Fibroblast of the aortic adventitia (primary cell): ENCODE data around the gene RABGAP1L. TPM values are rescaled to one million over a fixed set of nuclear protein-coding genes. Genes with fewer than 3 reads are reported as not detected.

ENCODE experiments used
- DNase-seq: peaks from one replicate; pipeline ENCODE4 v3.0.0-alpha.2; 2010; ENCODE audit warnings: low read depth
- H3K4me3 ChIP-seq: 2 replicates; pipeline ENCODE4 v1.5.1; 2011; ENCODE audit warnings: low read depth, mild to moderate bottlenecking, control low read depth, low read length, moderate library complexity
- total RNA-seq: library from RNA; depleted of rRNA; stranded (reverse); fragments of >200 nt; gene quantifications from 2 replicates; pipeline ENCODE4 v1.2.3, GENCODE V29; 2012; ENCODE audit warnings: low replicate concordance
- TF ChIP-seq, protein P1 (sequence below): IDR thresholded peaks from 2 replicates; pipeline ENCODE4 v1.5.1; 2011; ENCODE audit warnings: mild to moderate bottlenecking, low read length, control low read depth, inconsistent platforms; ENCODE audit not compliant: insufficient read depth

RABGAP1L gene
- total RNA-seq, 1 donor, result 39.9 TPM

DNA sequence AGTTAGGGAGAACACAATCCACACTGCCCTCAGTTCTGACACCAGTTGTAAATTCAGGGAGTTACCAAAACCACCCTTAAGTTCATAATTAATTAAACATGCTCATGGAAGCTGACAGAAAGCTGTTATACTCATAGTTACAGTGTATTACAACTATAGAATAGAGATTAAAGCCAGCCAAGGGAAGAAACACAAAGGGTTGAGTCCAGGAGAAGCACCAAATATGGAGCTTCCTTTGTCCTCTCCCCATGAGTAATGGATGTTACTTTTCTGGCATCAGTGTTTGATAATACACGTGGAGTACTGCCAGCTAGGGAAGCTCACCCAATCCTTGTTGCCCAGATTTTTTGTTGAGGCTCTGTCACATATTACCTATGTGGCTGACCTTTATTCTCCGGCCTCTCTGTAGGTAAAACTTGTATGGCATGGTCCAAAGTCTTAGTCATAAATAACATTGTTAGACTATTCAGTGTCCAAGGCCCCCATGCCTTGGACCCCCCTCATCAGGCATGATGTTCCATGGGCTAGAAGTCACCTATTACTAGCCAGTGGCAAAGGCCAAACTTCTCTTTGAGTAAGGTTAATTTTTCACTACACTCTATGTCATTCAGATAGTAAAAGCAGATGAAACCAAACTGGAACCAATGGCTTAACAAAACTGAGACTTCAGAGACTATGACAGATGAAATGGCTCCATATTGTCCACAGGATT is 464.2 kb downstream of the RABGAP1L start:
- DNase-seq, result no peak
- H3K4me3 ChIP-seq, result no peak overlapping the region

DNA sequence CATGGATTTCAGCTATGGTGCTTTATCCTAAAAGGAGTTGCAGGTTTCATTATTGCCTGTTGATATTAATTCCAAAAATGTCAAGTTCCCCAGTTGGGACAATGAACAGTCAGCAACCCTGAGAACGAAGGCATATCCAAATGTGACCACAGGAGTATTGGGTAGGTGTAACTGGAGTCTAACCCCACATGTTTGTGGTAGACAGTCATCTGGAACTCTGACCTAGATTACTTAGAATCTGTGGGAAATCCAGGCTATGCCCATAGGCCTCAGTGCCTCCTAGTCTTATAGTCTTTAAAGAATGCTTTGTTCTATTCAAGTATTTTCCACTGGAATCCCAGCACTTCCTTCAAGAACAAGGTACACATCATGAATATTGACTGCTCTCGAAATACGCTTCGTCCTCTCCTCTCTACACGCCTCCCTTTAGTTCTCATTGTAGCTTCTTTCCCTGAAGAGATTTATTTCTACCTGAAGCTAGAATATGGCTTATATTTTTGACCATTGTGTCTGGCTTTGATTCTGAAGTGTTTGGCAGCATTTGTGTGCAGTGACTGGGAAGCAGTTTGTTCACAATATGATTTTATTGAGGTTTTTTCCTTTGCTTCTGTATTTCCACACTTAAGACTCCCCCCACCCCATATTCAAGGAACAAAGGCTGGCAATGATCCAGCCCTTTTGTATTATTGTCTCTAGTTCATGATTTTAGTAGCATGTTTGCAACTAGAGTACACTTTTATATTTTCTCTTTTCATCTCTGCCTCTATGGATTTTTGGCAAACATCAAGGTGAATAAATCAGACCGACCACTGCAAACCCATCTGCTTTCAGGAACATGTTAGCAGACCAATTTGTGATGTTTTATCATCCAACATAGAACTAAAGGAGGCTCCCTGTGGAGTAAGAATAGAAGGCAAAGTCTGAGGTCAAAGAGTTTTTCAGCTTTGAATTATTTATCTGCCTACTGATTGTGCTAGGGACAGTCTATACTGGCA is 467.0 kb downstream of the RABGAP1L start:
- no peak overlapping the region for H3K4me3 ChIP-seq
- TF ChIP-seq, protein P1, sequence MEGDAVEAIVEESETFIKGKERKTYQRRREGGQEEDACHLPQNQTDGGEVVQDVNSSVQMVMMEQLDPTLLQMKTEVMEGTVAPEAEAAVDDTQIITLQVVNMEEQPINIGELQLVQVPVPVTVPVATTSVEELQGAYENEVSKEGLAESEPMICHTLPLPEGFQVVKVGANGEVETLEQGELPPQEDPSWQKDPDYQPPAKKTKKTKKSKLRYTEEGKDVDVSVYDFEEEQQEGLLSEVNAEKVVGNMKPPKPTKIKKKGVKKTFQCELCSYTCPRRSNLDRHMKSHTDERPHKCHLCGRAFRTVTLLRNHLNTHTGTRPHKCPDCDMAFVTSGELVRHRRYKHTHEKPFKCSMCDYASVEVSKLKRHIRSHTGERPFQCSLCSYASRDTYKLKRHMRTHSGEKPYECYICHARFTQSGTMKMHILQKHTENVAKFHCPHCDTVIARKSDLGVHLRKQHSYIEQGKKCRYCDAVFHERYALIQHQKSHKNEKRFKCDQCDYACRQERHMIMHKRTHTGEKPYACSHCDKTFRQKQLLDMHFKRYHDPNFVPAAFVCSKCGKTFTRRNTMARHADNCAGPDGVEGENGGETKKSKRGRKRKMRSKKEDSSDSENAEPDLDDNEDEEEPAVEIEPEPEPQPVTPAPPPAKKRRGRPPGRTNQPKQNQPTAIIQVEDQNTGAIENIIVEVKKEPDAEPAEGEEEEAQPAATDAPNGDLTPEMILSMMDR, result no peak
- no peak for DNase-seq

More for the DNA sequence above, 464.2 kb downstream of the RABGAP1L start:
- TF ChIP-seq, protein P1, result no peak

DNA sequence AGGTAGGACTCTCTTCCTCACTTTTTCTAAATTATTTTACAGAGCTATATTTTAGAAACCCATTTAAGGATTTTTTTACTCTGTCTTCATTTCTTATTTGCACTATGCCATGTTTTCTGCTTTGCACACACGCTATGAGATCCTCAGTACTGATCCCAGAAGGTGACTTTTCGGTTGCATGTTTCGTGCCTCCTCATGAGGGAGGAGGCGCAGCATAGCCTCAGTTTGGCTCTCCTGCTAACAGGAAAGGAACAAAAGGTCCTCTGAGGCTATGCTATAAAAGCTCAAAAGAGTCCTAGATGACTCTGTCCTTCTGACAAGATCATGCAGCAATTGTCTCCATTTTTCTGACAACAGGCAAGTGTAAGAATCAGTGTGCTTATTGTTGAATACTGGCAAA is 478.2 kb downstream of the RABGAP1L start:
- H3K4me3 ChIP-seq, result no peak overlapping the region
- TF ChIP-seq, protein P1, result no peak

DNA sequence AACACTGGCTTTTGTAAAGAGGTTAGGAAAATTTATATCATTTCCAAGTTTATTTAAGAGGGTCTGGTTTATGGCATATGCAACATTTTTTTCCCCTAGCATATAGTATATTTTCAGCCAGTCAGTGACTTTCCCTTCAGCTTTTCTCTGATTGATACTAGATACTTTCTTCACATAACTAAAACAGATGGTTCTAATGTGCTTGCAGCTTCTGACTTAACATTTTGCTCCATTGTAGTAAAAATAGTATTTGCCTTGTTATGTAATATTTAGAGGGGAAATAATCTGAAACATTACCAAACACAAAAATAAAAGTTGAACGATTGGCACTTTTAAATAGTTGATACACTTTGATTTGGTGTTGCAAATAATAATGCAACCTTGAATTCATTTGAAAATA is 480.1 kb downstream of the RABGAP1L start:
- no peak overlapping the region for H3K4me3 ChIP-seq
- TF ChIP-seq, protein P1, result no peak
- no peak for DNase-seq

More for the DNA sequence above, 478.2 kb downstream of the RABGAP1L start:
- no peak for DNase-seq

DNA sequence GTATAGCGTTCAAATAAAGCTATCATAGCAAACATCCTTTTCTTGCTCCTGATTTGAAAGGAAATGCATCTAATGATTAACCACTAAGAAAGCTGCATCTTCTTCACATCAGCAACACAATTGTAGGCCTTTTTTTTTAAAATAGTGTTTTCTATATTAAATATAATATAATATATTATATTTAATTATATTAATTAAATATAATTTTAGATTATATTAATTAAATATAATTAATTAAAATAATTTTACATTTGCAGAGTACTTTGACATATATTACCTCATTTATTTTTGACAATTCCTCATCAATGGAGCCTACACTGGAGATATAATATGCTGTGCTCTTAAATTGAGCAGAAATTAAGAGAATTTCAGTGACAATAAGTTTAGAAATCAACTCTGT is 481.5 kb downstream of the RABGAP1L start:
- TF ChIP-seq, protein P1, result no peak
- H3K4me3 ChIP-seq, result no peak overlapping the region
- no peak for DNase-seq

DNA sequence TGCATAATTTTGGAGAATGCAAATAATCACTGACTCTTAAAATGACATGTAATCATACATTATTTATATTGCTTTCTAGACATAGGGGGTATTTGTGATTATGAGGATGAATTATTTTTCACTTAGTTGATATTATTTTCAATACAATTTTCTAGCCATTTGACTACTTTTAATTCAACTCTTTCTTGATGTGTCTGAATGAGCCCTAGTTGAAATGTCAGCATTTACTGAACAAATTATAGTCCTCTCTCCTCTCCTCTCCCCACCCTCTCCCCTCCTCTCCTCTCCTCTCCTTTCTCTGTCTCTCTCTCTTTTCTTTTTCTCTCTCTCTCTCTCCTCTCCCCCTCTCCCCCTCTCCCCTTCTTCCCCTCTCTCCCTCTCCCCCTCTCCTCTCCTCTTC is 483.1 kb downstream of the RABGAP1L start:
- no peak overlapping the region for H3K4me3 ChIP-seq
- TF ChIP-seq, protein P1, result no peak
- no peak for DNase-seq
